Measurements from ENCODE around the gene LMAN2L. TPM values are rescaled to one million over a fixed set of nuclear protein-coding genes. Genes with fewer than 3 reads are reported as not detected.
A peak's percentile ranks its signal among the peaks of the same experiment; 100 is the strongest.

Gene LMAN2L
- total and polyA plus RNA-seq, 2 of the 8 experiments (the other 6 are each of a cell fraction or from before 2014, with no cell fraction given) = 14.3 to 17.6 TPM

DNA sequence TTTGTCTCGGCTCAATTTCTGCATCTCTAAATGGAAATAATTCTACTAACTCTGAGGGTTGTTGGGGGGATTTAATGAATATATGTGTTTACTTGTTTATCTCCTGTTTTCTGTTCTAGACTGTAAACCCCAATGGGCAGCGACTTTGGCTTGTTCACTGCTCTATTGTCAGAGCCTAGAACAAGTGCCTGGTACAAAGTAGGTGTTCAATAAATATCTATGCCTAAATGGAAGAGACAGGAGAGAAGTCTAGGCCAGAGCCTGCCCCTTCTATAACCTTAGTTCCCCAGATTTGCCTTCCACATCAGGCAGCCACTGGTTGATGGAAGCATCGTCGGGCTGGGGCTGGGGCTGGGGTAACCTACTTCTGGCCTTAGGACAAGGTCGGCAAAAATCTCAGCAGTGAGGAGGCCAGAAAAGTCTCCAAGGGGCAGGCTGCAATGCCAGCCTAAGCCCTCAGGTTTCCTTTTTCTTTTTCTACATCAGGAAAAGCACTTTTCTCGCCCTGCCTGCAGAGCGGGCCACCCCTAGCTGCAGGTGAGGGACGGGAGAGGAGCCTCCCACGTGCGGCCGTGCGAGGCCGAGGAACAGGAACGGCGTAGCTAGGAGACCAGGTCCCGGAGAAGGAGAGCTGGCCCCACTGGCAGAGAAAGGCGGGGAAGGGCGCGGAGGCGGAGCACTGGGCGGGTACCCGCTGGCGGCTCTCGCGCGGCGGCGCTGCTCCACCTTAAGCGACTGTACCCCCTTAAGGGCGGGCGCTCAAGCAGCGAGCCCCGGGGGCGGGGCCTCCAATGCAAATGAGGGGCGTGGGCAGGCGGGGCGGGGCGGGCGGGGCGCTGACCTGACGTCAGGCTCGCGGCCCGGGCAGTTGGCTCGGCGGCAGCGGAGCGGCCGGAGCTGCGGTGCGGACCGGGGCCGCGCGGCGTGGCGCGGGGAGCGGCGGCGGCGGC lies 20.4 kb upstream of the LMAN2L start, which contains the start of gene CNNM4 (continued):
- no peak for TF ChIP-seq TEAD4 (IDR thresholded peaks at IDR 0.05; ENCODE audit: low read depth, low read length)
- TF ChIP-seq SP2 (IDR thresholded peaks at IDR 0.05; ENCODE audit: low read length) = no peak
- TF ChIP-seq BCL11A (IDR thresholded peaks at IDR 0.05; ENCODE audit: low read depth in 2 of 2, low read length in 2 of 2) = no peak
- 0 out of 2 replicates have a peak, but pooled peaks have one; percentile 9 for TF ChIP-seq BRCA1 (IDR thresholded peaks at IDR 0.05; ENCODE audit: low read depth, low read length)
- no peak for TF ChIP-seq RFX5 (IDR thresholded peaks at IDR 0.05; ENCODE audit: borderline replicate concordance, low read depth, low read length)
- TF ChIP-seq JUND (IDR thresholded peaks at IDR 0.05; ENCODE audit: low read length) = no peak
- peak; percentile 53 for TF ChIP-seq ASH2L (IDR thresholded peaks at IDR 0.05; ENCODE audit: low read length)
- TF ChIP-seq SIN3A (conservative IDR thresholded peaks at IDR 0.05 in 1 of 2, IDR thresholded peaks at IDR 0.05 in 1 of 2; ENCODE audit: low read depth in 1 of 2, low read length in 2 of 2) = peak in 1 of 2 experiments; percentile 16; a peak in 1 of 4 replicates
- TF ChIP-seq MAFK (IDR thresholded peaks at IDR 0.05; ENCODE audit: low read depth, low read length) = no peak
- TF ChIP-seq, protein P1, sequence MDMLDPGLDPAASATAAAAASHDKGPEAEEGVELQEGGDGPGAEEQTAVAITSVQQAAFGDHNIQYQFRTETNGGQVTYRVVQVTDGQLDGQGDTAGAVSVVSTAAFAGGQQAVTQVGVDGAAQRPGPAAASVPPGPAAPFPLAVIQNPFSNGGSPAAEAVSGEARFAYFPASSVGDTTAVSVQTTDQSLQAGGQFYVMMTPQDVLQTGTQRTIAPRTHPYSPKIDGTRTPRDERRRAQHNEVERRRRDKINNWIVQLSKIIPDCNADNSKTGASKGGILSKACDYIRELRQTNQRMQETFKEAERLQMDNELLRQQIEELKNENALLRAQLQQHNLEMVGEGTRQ (IDR thresholded peaks at IDR 0.05; ENCODE audit: low read length) = no peak
- TF ChIP-seq TCF12 (IDR thresholded peaks at IDR 0.05; ENCODE audit: low read depth, low read length) = no peak
- TF ChIP-seq SIX5 (IDR thresholded peaks at IDR 0.05; ENCODE audit: low read depth, low read length) = no peak
- no peak for TF ChIP-seq BACH1 (IDR thresholded peaks at IDR 0.05; ENCODE audit: low read length)
- TF ChIP-seq, protein P2, sequence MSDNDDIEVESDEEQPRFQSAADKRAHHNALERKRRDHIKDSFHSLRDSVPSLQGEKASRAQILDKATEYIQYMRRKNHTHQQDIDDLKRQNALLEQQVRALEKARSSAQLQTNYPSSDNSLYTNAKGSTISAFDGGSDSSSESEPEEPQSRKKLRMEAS (IDR thresholded peaks at IDR 0.05) = peak; percentile 95
- peak; percentile 56; the same call in 1 of the 2 replicates for TF ChIP-seq TBP (IDR thresholded peaks at IDR 0.05; ENCODE audit: low read depth, low read length)
- no peak for TF ChIP-seq RNF2 (IDR thresholded peaks at IDR 0.05; ENCODE audit: borderline replicate concordance, low read depth, low read length, missing control alignments, poor library complexity, severe bottlenecking)

All from H1 (cell line).